Mammary epithelial cell (primary cell): ENCODE measurements around the gene OR1N2.

Experiments used
- CTCF ChIP-seq, 2 donors: IDR thresholded peaks in 1 of 2; conservative IDR thresholded peaks in 1 of 2; 2 replicates each; pipeline ENCODE4 v1.5.1; 2011 to 2012; ENCODE audit warnings: inconsistent platforms in 2 of 2, low read length in 2 of 2, mild to moderate bottlenecking in 2 of 2, control low read depth in 1 of 2, low read depth in 1 of 2; ENCODE audit not compliant: insufficient read depth in 1 of 2; ENCODE audit errors: extremely low read depth in 1 of 2
- EZH2 ChIP-seq: IDR thresholded peaks from 2 replicates; pipeline ENCODE4 v1.6.1; 2012; ENCODE audit warnings: low read length, inconsistent platforms, borderline replicate concordance

DNA sequence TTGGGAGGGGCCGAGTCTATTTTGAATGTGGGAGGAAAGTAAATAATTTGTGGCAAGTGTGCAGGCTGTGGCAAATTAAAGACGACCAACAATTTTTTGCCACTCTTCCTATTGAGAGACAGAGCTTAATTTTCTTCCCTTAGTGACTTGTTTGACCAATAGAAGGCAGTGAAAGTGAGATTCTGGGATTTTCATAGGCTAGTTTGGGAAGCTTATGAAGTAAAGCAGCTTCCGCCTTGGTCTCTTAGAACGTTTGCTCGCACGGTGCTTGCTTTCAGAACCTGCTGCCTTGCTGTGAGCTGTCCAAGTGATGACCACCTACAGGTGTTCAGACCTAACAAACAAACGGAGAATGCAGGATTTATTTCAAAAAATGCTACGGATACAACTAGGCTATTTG lies 6.7 kb upstream of the OR1N2 start:
- no peak for TF ChIP-seq EZH2
- no peak for TF ChIP-seq CTCF (conservative IDR thresholded peaks at IDR 0.05 in 1 of 2, IDR thresholded peaks at IDR 0.05 in 1 of 2; ENCODE audit: extremely low read depth in 1 of 2, insufficient read depth in 1 of 2, low read depth in 1 of 2, low read length in 2 of 2)
